ENCODE data around the gene RMND1. TPM values are rescaled to one million over a fixed set of nuclear protein-coding genes. Genes with fewer than 3 reads are reported as not detected.

Gene RMND1
- total and polyA plus RNA-seq, 2 of the 13 experiments (the other 11 are each of a cell fraction or from before 2014, with no cell fraction given): 34.0 to 72.5 TPM

DNA sequence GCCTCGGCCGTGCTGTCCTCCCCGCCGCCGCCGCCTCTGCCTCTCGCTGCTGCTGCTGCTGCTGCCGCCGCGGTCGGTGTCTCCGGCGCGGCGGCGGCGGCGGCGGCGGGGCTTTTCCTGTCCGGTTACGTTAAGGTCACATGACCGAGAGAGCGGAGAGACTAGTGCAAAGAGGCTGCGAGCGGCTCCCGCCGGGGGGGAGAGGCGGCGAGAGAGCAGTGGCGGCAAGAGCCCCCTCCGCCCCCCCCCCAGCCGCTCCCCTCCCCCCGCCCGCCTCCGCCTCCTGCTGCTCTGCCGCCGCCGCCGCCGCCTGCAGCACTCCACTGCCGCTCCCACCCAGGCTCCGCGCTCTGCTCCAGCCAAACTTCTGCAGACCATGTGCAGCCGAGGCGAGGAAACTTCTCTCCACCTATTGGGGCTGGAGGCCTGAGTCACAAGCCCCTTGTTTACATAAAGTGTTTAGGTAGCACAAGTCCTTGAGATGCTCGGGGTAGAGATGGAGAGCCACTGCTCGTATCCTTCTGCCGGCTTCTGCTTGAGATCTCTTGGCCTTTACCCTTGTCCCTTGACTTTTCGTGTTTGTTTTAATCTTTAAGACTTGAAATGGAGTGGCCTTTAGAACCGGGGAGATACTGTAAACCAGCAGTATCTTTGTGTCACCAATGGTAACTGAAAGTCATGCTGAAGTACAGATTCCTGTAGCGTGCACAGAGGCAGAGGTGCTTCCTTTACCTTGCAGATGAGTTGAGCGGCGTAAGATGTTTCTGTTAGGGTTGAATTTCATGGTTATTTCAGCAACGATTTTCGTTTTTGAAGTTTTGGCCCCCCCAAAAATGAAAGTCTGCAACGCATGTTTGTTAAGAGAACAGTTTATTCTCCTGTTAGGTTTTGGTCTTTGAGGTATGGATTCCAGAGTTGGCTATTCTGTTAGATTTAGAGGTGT is 60.2 kb downstream of the RMND1 start, which contains the start of gene ZBTB2 (continued):
- TF ChIP-seq, protein P1, sequence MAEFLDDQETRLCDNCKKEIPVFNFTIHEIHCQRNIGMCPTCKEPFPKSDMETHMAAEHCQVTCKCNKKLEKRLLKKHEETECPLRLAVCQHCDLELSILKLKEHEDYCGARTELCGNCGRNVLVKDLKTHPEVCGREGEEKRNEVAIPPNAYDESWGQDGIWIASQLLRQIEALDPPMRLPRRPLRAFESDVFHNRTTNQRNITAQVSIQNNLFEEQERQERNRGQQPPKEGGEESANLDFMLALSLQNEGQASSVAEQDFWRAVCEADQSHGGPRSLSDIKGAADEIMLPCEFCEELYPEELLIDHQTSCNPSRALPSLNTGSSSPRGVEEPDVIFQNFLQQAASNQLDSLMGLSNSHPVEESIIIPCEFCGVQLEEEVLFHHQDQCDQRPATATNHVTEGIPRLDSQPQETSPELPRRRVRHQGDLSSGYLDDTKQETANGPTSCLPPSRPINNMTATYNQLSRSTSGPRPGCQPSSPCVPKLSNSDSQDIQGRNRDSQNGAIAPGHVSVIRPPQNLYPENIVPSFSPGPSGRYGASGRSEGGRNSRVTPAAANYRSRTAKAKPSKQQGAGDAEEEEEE (CRISPR knock-in tag; IDR thresholded peaks at IDR 0.05; ENCODE audit: borderline replicate concordance): no peak
- TF ChIP-seq, protein P2, sequence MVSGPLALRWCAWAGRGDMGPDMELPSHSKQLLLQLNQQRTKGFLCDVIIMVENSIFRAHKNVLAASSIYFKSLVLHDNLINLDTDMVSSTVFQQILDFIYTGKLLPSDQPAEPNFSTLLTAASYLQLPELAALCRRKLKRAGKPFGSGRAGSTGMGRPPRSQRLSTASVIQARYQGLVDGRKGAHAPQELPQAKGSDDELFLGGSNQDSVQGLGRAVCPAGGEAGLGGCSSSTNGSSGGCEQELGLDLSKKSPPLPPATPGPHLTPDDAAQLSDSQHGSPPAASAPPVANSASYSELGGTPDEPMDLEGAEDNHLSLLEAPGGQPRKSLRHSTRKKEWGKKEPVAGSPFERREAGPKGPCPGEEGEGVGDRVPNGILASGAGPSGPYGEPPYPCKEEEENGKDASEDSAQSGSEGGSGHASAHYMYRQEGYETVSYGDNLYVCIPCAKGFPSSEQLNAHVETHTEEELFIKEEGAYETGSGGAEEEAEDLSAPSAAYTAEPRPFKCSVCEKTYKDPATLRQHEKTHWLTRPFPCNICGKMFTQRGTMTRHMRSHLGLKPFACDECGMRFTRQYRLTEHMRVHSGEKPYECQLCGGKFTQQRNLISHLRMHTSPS (CRISPR knock-in tag; IDR thresholded peaks at IDR 0.05; ENCODE audit: low read depth): no peak
- TF ChIP-seq, protein P3, sequence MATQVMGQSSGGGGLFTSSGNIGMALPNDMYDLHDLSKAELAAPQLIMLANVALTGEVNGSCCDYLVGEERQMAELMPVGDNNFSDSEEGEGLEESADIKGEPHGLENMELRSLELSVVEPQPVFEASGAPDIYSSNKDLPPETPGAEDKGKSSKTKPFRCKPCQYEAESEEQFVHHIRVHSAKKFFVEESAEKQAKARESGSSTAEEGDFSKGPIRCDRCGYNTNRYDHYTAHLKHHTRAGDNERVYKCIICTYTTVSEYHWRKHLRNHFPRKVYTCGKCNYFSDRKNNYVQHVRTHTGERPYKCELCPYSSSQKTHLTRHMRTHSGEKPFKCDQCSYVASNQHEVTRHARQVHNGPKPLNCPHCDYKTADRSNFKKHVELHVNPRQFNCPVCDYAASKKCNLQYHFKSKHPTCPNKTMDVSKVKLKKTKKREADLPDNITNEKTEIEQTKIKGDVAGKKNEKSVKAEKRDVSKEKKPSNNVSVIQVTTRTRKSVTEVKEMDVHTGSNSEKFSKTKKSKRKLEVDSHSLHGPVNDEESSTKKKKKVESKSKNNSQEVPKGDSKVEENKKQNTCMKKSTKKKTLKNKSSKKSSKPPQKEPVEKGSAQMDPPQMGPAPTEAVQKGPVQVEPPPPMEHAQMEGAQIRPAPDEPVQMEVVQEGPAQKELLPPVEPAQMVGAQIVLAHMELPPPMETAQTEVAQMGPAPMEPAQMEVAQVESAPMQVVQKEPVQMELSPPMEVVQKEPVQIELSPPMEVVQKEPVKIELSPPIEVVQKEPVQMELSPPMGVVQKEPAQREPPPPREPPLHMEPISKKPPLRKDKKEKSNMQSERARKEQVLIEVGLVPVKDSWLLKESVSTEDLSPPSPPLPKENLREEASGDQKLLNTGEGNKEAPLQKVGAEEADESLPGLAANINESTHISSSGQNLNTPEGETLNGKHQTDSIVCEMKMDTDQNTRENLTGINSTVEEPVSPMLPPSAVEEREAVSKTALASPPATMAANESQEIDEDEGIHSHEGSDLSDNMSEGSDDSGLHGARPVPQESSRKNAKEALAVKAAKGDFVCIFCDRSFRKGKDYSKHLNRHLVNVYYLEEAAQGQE (IDR thresholded peaks at IDR 0.05; ENCODE audit: borderline replicate concordance in 1 of 2, low read depth in 1 of 2, low read length in 2 of 2): no peak
- no peak for TF ChIP-seq ZNF432 (CRISPR knock-in tag; IDR thresholded peaks at IDR 0.05; ENCODE audit: borderline replicate concordance)
- no peak for TF ChIP-seq ZNF775 (CRISPR knock-in tag; IDR thresholded peaks at IDR 0.05; ENCODE audit: borderline replicate concordance)
- no peak for TF ChIP-seq ZNF264 (CRISPR knock-in tag; IDR thresholded peaks at IDR 0.05)
- TF ChIP-seq ZNF788 (CRISPR knock-in tag; IDR thresholded peaks at IDR 0.05; ENCODE audit: borderline replicate concordance): no peak
- TF ChIP-seq ZNF251 (CRISPR knock-in tag; IDR thresholded peaks at IDR 0.05): no peak
- no peak for TF ChIP-seq ETV6 (CRISPR knock-in tag; conservative IDR thresholded peaks at IDR 0.05)
- no peak for TF ChIP-seq ZFP62 (CRISPR knock-in tag; IDR thresholded peaks at IDR 0.05)
- TF ChIP-seq ZFP1 (CRISPR knock-in tag; IDR thresholded peaks at IDR 0.05): peak; percentile 17; the same call in 1 of the 2 replicates
- TF ChIP-seq, protein P4, sequence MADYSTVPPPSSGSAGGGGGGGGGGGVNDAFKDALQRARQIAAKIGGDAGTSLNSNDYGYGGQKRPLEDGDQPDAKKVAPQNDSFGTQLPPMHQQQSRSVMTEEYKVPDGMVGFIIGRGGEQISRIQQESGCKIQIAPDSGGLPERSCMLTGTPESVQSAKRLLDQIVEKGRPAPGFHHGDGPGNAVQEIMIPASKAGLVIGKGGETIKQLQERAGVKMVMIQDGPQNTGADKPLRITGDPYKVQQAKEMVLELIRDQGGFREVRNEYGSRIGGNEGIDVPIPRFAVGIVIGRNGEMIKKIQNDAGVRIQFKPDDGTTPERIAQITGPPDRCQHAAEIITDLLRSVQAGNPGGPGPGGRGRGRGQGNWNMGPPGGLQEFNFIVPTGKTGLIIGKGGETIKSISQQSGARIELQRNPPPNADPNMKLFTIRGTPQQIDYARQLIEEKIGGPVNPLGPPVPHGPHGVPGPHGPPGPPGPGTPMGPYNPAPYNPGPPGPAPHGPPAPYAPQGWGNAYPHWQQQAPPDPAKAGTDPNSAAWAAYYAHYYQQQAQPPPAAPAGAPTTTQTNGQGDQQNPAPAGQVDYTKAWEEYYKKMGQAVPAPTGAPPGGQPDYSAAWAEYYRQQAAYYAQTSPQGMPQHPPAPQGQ (CRISPR knock-in tag; IDR thresholded peaks at IDR 0.05; ENCODE audit: borderline replicate concordance): no peak
- no peak for TF ChIP-seq RBM39 (IDR thresholded peaks at IDR 0.05; ENCODE audit: low read depth, low read length, poor library complexity, severe bottlenecking)
- no peak for TF ChIP-seq ZMAT3 (CRISPR knock-in tag; conservative IDR thresholded peaks at IDR 0.05)
- TF ChIP-seq ZNF274 (CRISPR knock-in tag; IDR thresholded peaks at IDR 0.05): no peak
- TF ChIP-seq POLR2G (IDR thresholded peaks at IDR 0.05; ENCODE audit: low read depth, low read length): no peak; the same call in 1 of the 2 replicates
- TF ChIP-seq TBL1XR1 (IDR thresholded peaks at IDR 0.05; ENCODE audit: borderline replicate concordance, low read length, partially characterized antibody): no peak
- TF ChIP-seq ZNF205 (CRISPR knock-in tag; IDR thresholded peaks at IDR 0.05): no peak
- TF ChIP-seq KAT8 (CRISPR knock-in tag; IDR thresholded peaks at IDR 0.05): peak; percentile 40; the same call in 1 of the 2 replicates
- TF ChIP-seq GTF3A (CRISPR knock-in tag; conservative IDR thresholded peaks at IDR 0.05): no peak

All from HepG2 (cell line).